Brain microvascular endothelial cell (primary cell): Measurements from ENCODE around the gene DIDO1.
A peak's percentile ranks its signal among the peaks of the same experiment; 100 is the strongest.

ENCODE experiments used
- DNase-seq: peaks from one replicate; pipeline ENCODE4 v3.0.0-alpha.2; 2020
- H3K27ac ChIP-seq: fragments of 250-450 bp; sonication (Bioruptor Pico); 2 replicates; pipeline ENCODE4 v1.5.1; 2020; ENCODE audit warnings: mild to moderate bottlenecking, moderate library complexity
- H3K27me3 ChIP-seq: fragments of 250-450 bp; sonication (Bioruptor Pico); replicated peaks from 2 replicates; pipeline ENCODE4 v1.5.1; 2020; ENCODE audit warnings: mild to moderate bottlenecking
- H3K36me3 ChIP-seq: fragments of 250-450 bp; sonication (Bioruptor Pico); replicated peaks from 2 replicates; pipeline ENCODE4 v1.5.1; 2020; ENCODE audit warnings: mild to moderate bottlenecking
- H3K4me3 ChIP-seq: 2 replicates; pipeline ENCODE4 v1.5.1; 2011; ENCODE audit warnings: low read depth, mild to moderate bottlenecking, control low read depth, low read length, moderate library complexity
- in situ Hi-C: cut with HindIII; loops from 2 replicates; pipeline ENCODE4 v1.10.0; 2017; ENCODE audit warnings: low sequenced_read_pairs, low pct_ligation_motif_present
- TF ChIP-seq, protein P1 (sequence below): IDR thresholded peaks from 2 replicates; pipeline ENCODE4 v1.5.1; 2011; ENCODE audit warnings: low read depth, mild to moderate bottlenecking, moderate library complexity, low read length, control low read depth, inconsistent platforms; ENCODE audit errors: missing control alignments

The DIDO1 gene

DNA sequence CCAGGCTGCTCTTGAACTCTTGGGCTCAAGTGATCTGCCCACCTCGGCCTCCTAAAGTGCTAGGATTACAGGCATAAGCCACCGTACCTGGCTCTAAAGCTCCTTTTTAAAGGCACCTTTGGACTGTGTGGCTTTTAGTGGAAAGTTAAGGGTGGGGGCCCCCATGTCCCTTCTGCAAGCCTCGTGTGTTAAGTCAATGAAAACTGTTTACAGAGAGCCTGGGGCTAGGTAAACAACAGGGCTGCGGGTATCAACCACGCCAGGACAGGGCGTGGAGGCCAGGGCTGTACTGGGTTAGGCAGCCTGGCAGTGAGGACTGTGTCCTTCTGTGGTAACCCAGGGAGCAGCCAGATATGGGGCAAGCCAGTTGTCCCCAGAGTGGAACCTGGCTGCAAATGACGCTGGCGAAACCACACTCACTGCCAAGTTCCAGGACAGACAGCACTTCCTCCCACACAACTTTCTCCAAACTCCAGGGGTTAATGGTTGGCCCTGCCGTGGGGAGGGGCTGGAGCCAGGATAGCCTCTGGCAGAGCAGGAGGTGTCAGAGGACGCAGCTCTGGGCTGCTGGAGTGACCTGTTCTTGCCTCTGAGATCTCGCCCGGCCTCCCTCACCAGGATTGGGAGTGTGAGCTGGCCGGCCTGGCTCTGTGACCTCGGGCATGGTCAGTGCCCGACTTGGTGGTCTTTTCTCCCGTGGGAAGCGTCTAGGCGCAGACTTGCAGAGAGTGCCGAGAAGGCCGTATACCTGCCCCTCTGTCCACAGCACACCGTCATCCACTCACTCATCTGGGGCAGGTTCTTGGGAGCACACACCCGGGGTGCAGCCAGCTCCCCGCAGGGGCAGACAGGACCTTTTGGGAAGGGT is 29.4 kb upstream of the DIDO1 start:
- no peaks in the 10 kb centered on the region for H3K27me3 ChIP-seq
- in situ Hi-C loops = no loop called here
- H3K27ac ChIP-seq = no peak overlapping the region
- H3K4me3 ChIP-seq = no peak overlapping the region
- TF ChIP-seq, protein P1, sequence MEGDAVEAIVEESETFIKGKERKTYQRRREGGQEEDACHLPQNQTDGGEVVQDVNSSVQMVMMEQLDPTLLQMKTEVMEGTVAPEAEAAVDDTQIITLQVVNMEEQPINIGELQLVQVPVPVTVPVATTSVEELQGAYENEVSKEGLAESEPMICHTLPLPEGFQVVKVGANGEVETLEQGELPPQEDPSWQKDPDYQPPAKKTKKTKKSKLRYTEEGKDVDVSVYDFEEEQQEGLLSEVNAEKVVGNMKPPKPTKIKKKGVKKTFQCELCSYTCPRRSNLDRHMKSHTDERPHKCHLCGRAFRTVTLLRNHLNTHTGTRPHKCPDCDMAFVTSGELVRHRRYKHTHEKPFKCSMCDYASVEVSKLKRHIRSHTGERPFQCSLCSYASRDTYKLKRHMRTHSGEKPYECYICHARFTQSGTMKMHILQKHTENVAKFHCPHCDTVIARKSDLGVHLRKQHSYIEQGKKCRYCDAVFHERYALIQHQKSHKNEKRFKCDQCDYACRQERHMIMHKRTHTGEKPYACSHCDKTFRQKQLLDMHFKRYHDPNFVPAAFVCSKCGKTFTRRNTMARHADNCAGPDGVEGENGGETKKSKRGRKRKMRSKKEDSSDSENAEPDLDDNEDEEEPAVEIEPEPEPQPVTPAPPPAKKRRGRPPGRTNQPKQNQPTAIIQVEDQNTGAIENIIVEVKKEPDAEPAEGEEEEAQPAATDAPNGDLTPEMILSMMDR = no peak
- peaks cover 4% of the 10 kb centered on the region for H3K36me3 ChIP-seq
- no peak for DNase-seq

DNA sequence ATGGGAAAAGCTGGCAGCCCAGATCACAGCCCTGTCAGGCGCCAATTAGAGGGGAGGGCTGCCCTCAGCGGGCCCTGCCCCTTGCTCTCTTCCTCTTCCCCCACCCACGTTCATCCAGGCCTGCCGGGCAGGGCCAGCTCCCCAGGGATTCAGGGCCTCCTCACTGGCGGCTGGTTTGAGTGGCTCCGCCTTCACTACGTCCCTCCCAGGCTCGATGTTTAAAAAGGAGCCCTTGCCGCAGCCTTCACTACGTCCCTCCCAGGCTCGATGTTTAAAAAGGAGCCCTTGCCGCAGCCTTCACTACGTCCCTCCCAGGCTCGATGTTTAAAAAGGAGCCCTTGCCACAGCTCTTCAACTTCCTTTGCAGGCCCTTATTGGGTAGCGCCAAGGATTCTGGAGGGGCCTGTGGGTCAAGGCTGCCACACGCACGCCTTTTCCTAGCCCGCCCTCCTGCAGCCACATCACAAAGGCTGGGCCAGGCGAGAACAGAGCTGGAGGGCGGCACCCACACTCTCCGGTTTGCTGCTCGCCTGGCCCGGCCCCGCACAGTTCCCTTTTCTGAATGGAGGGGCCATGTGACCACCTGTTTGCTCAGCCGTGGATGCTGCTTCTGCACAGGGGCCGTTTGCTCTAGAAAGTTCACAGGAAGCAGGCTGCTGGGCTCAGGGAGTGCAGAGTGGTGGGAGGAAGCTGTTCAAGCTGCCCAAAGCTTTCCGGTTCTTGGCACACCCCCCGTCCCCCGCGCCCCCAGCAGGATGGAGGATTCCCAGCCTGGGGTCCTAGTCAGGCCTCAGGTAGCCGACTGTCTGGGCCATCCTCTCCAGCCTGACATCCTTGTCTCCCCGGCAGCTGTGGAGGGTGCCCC is 27.8 kb upstream of the DIDO1 start:
- Histone ChIP-seq H3K27ac (peak overlapping the region; percentile 46), H3K27me3 (no peaks in the 10 kb centered on the region), H3K36me3 (peaks cover 11% of the 10 kb centered on the region), H3K4me3 (peak overlapping the region; percentile 57)
- peak; percentile 70 for DNase-seq
- TF ChIP-seq, protein P1 = no peak
- in situ Hi-C loops = no loop called here

DNA sequence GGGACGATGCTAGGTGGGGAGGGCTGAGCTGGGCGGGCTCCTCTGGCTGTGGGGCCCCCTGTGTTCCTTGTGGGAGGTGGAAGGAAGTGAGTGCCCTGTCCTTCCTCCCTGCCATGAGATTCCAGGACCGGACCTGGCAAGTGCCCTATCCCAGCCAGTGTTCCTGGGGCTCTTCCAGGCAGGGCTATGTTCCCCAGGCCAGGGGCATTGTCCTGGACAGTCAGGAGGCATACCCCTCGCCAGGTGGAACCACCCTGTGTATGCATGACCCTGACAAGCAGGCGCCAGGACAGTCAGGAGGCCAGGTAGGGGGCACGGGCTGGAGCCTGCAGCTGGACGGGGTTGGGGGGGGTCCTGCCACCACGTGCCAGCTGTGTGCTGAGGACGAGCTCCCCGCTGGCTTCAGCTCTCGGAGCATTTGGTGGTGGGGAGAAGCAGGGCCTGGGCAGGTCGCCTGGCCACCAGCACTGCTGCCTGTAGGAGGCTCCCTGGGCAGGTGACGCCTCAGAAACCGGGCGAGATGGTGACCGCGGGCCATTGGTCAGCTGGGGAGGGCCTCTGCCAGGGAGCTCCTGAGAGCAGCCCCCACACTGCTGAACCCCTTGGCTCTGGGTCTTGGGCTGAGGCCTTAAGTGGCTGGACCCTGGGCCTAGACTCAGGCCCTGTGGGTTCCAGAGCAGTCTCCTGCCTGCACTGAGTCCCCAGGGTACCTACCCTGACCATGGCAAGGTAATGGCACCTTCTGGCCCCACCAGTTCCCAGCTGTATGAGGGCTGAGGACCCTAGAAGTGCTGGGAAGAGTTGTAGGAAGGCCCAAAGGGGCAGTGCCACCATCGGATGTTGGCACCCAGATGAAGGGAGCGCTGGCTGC is 26.9 kb upstream of the DIDO1 start:
- in situ Hi-C loops = no loop called here
- Histone ChIP-seq H3K36me3 (peaks cover 14% of the 10 kb centered on the region), H3K27me3 (no peaks in the 10 kb centered on the region), H3K27ac (peak overlapping the region; percentile 46), H3K4me3 (peak overlapping the region; percentile 57)
- DNase-seq = no peak
- TF ChIP-seq, protein P1 = no peak

DNA sequence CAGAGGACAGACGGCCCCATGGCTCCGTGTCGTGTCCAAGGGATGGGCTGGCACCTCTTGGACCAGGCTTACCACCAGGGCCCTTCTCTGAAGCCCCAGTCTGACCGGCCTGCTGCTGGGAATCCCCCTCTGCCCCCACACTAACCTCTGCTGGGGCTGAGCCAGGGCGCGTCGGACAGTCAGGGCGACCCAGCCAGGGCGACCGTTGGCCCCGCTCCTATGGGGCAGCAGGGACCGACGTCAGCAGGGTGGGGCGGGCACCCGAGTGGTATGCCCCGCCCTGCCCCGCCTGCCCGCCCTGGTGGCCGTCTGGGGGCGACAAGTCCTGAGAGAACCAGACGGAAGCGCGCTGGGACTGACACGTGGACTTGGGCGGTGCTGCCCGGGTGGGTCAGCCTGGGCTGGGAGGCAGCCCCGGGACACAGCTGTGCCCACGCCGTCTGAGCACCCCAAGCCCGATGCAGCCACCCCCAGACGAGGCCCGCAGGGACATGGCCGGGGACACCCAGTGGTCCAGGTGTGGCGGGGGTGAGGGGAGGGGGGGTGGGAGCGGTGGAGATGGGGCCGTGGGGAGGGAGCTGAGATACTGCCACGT is 26.2 kb upstream of the DIDO1 start, which contains the start of gene SLC17A9:
SLC17A9 (plus strand) TSS at position 337 of the 595 bp plus-strand sequence; CDS start at position 459, 122 bp downstream.
- Histone ChIP-seq H3K27ac (peak within 1 kb of the TSS; percentile 46), H3K27me3 (no peaks in the 10 kb centered on the region), H3K4me3 (peak within 1 kb of the TSS; percentile 57), H3K36me3 (peaks cover 15% of the 10 kb centered on the region)
- DNase-seq = peak; percentile 18
- in situ Hi-C loops = no loop called here
- TF ChIP-seq, protein P1 = peak; percentile 11

DNA sequence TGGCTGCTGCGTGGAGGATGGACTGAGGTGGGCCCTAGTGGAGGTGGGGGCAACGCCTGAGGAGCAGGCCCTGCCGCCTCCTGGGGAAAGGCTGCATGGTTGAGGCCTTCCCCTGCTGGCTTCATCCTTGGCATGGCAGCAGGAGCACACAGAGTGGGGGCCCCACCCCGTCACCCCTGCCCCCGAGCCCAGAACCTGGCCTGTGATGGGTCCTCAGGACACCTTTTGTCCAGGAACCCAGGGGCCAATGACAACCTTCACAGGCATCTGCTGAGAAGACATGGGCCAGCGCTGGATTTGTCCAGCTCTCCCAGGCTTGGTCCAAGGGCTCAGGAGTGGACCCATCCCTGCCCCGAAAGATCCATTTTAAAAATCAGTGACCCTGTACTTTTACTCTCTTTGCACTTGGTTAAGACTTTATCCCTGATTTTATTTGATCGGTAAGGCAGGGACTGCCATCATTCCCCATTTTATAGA is 25.6 kb upstream of the DIDO1 start:
- Histone ChIP-seq H3K36me3 (peaks cover 20% of the 10 kb centered on the region), H3K27ac (no peak overlapping the region), H3K27me3 (no peaks in the 10 kb centered on the region), H3K4me3 (peak overlapping the region; percentile 57)
- TF ChIP-seq, protein P1 = no peak
- in situ Hi-C loops = no loop called here
- no peak for DNase-seq
